Adipose tissue (tissue), 3 donors: ENCODE results near the gene CILP2. TPM values are rescaled to one million over a fixed set of nuclear protein-coding genes. Genes with fewer than 3 reads are reported as not detected.

Experiments used
- H3K27ac ChIP-seq: one replicate; pipeline ENCODE4 v1.5.1; 2013; ENCODE audit warnings: low read depth, low read length
- WGBS, 3 donors: extraction: QIAGEN DNeasy Blood & Tissue Kit; methylation state at CpG; one replicate each; pipeline ENCODE4 v1.1.7; 2013; 5-methylcytosine and 5-hydroxymethylcytosine counted together
- polyA plus RNA-seq, 3 donors: library from polyadenylated mRNA; stranded (reverse); fragments of 200-250 nt; gene quantifications; one replicate each; pipeline ENCODE4 v1.2.3, GENCODE V29; 2013
- donor health status: healthy with polysubstance abuse.
- donor health status: Bipolar disorder and iron deficiency.
- donor health status: healthy.

The CILP2 gene
- polyA plus RNA-seq, 3 donors: 0.03 to 0.49 TPM; not detected in 1

DNA sequence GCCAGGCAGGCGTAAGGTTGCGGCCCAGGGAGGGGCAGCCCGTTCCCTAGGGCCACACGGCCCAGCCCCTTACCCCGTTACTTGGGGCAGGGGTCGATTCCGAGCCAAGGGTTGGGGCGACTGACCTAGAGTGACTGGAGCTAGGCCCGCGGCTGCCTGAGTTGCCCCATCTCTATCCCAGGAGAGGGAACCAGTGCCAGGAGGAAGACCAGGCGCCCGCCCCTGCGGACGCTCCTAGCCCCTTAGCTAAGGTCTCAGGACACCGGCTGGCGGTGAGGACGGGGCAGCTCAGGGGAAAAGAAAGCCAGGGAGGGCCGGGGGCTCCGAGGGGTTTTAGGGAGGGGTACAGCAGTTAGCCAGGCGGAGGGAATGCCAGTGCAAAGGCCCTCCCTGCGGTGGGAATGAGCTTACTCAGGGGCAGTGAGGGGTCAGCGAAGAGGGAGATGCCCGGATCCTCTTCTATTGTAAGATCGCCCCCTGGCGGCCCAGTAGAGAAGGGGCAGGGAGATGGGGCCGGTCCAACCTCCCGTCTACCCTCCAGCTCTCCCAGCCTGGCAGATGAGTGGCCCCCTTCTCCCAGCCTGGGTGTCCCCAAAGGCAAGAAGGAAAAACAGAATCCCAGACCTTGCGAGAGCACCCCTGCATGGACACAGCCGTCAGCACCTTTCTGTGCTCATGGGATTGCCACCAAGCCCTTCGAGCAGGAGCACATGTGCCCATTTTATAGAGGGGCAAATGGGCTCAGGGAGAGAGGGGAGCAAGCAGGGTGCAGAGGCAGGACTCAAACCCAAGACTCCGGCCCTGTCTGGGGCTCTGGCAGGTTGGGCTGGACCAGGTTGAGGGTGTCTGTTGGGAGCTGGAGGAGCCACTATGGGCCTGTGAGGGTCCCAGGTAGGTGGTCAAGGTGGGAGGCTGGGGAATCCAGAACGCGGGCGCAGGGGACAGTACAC lies 16.3 kb downstream of the CILP2 start:
- no peak overlapping the region for H3K27ac ChIP-seq
- 57 to 65% (median 60%) methylated on average over 32 to 34 of the region's 34 CpGs for WGBS, 3 donors

DNA sequence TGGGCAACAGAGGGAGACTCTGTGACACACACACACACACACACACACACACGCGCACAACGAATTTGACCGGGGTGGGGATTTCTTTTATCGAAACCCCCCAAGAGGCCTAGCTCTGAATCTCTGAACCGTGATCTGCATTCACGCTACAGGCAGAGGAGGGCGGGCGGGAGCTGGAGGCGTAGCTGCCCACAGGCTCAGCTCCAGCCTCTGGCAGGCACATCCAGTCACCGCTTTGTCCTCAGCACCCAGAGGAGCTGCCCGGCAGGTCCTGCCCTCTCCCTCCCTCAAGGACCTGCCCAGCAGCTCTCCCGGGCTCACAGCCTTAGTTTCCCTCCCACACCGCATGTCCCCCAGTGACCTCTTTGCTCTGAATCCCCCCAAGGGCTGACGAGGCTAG lies 20.0 kb downstream of the CILP2 start:
- no peak overlapping the region for H3K27ac ChIP-seq
- WGBS, 3 donors: 79 to 84% (median 80%) methylated on average over 15 of the region's 15 CpGs

DNA sequence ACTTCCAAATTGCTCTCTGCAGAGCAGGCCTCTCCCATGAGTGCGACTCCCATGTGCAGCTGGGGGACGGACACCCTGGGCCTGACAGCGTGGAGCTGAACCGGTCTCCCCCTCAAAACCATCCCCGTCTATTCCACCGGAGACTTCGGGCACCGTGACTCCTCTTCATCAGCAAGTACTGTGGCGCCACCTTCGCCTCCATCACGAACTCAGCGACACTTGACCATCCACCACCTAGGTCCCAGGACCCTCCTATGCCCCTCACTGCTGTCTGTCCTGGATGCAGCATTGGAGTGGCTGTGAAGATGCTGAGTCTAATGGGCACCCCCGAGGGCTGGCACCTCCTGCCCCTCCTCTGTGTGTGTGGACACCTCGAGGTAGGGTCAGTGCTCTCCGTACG lies 20.6 kb downstream of the CILP2 start:
- 83 to 93% (median 93%) methylated on average over 16 of the region's 16 CpGs for WGBS, 3 donors
- no peak overlapping the region for H3K27ac ChIP-seq

DNA sequence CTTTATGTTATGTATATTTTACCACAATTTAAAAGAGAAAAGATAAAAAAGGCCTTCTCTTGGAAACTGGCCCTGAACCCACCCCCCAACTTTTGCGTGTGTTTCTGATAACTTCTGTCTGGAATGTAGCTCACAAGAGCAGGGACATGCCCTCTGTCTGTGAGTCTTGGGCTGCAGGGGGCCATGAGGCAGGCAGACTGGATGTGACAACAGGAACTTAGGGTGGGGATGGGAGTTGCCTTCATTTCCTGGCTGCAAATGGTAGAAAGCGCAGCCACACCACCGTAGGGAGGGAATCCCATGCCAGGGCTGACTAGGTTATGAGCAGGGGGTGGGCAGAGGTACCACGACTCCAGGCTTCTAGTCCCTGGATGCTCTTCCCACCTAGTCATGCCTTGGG lies 21.9 kb downstream of the CILP2 start:
- 49 to 64% (median 56%) methylated on average over 4 of the region's 4 CpGs for WGBS, 3 donors
- no peak overlapping the region for H3K27ac ChIP-seq

DNA sequence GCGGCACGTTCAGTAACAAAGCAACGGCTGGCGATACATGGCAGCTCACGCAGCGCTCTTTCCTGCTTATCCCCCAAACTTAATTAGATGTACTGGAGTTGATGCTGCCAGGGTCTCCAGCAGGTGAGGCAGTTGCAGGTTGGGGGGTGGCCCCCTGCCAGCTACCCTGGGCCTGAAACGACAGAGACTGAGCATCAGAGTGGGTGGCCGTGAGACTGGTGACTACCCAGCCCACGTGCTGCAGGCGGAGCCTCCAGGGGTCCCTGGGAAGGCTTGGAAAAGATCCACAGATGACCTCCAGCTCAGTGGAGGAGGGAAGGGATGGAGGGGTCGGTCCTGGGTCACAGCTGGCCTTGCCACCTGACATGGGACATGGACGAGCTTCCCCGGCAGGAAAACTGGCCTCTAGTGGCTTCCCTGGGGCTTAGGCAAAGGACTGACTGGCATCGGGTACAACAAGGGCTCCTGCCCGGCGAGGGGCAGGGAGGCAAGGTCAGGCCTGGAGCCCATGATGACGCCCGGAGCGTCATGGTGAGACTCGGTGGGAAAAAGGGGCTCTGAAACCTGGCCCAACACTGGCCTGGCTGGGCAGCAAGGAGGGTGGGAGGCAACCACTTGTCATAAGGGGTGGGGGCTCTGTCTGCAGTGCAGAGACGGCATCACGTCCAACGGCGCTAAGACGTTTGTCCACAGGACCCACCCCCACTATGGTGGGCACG lies 24.0 kb downstream of the CILP2 start:
- WGBS, 3 donors: 77 to 83% (median 83%) methylated on average over 26 of the region's 26 CpGs
- H3K27ac ChIP-seq: no peak overlapping the region

DNA sequence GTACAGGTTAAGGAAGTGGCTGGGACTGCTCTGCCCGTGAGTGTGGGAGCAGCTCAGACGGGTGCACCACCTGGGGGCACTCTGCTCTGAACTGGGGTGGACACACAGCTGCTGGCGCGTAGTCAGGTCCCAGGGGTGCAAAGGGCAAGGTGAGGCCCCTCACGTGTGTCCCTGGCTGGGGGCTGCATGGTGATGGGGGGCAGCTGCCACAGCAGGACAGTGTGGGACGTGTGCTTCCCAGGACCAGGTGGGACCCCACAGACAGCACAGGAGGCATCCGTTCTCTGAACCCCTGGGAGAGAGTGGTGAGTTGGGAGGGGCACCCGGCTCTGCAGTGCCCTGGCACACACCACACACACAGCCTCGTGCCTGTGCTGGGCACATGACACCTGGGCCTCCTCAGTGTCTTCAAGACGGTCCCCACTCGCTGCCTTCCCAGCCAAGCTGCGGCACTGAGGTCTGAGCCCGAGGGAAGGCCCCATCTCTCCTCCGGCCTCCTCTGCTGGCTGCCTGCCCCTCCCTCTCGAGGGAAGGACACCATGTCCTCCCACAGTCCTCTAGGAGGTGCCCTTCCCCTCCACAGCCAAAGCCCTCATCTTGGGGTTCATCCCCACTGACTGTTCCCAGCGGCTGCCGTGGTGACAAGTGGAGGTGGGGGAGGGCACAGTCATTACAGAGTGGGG lies 24.7 kb downstream of the CILP2 start:
- no peak overlapping the region for H3K27ac ChIP-seq
- WGBS, 3 donors: 66 to 82% (median 70%) methylated on average over 15 to 17 of the region's 17 CpGs

DNA sequence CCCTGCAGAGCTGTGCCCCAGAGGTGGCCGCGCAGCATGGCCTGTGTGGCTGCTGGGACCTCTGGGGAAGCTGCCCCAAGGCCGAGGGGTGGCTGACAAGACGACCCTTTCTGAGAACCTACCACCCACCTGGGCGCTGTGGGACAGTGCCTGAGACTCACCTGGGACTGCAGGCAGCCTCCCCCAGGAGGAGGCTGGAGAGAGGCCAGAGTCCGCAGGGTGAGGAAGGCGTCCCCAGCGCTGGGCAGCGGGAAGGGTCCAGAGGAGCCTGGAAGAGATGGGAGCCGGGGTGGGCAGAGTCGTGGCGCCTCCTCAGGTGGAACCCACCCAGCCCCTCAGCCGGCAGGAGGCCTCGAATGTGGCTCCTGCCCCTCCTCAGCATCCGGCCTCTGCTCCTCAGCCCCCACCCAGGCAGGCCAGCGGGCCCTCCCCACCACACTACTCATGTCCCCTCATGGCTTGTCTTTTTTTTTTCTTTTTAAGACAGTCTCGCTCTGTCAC lies 25.3 kb downstream of the CILP2 start:
- no peak overlapping the region for H3K27ac ChIP-seq
- 86 to 95% (median 91%) methylated on average over 16 to 17 of the region's 17 CpGs for WGBS, 3 donors

DNA sequence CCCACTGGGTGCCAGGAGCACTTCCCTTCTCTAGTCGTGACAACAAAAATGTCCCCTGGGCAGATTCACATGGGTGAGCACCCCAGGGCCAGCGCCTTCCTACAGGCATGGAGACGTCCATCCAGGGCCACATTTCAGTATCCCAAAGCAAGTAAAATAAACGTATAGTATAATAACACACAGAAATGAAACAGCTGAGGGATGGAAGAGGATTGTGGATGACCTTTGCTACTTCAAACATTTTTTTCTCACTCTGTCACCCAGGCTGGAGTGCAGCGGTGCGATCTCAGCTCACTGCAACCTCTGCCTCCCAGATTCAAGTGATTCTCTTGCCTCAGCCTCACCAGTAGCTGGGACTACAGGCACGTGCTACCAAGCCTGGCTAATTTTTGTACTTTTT lies 28.2 kb downstream of the CILP2 start:
- 70 to 81% (median 75%) methylated on average over 7 of the region's 7 CpGs for WGBS, 3 donors
- no peak overlapping the region for H3K27ac ChIP-seq

DNA sequence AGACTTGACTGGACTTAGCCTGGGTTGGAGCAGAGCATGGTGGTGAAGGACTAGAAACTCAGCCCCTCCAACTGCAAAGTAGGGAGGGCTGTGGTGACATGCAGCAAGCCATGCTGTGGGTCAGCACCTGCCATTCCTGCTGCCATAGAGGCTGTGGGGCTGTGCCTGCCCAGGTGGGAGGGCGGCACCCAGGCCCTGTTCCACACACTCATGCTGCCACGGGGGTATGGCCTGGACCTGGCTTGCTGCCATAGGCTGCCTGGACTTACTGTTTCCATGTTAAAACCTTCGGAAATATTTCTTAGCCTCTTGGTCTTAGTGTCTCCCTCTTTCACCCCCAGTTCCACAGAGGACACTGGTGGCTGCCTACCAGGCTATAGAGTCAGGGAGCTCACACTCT lies 29.3 kb downstream of the CILP2 start:
- H3K27ac ChIP-seq: no peak overlapping the region
- 77 to 88% (median 80%) methylated on average over 3 of the region's 3 CpGs for WGBS, 3 donors

DNA sequence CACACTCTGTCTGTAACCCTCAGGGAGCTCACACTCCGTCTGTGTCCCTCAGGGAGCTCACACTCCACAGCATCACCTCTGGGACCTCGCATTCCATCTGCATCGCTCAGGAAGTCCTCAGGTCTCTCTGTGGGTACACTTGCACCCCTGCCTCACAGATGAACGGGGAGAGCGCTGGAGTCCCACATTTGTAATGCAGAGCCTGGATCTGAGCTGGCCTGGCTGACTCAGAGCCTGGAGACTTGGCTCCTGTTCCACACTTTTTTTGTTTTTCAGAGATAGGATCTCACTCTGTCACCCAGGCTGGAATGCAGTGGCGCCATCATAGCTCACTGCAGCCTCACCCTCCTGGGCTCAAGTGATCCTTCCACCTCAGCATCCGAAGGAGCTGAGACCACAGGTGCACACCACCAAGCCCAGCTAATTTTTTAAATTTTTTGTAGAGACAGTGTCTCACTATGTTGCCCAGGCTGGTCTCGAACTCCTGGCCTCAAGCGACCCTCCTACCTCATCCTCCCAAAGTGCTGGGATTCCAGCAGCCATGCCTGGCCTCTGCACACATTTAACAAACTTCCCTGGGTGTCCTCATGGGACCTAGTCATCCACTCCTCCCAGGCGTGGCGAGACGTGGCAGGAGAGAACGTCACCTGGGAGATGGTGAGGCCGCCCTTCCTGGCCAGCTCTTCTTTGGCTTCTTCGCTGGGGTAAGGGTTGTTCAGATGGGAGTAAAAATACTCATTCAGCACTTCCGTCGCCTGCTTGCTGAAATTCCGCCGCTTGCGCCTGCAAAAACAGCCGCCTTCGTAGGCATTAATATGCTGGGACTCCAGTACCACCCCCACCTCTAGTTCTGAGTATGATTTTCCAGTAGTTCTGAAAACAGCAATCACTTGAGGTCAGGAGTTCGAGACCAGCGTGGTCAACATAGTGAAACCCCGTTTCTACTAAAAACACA lies 31.0 kb downstream of the CILP2 start:
- H3K27ac ChIP-seq: no peak overlapping the region
- WGBS, 3 donors: 87 to 90% (median 88%) methylated on average over 25 of the region's 25 CpGs

DNA sequence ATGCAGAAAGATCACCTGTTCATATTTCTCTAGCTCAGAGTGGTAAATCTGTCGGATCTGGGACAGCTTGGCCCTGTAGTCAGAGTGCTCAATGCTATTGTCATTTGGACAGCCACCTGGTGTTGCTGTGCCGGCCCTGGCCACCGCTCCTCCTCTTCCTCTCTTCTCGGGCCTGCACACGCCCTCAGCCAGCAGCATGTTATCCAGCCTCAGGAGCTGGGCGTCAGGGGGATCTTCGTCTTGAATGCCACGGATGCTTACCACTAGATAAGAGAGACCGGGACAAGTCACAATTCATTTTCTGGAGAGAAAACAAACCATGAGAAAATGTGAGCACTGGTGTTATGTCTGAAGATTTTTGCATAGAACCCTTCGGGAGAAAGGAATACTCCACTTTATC lies 32.5 kb downstream of the CILP2 start:
- no peak overlapping the region for H3K27ac ChIP-seq
- 74 to 87% (median 84%) methylated on average over 10 of the region's 10 CpGs for WGBS, 3 donors

DNA sequence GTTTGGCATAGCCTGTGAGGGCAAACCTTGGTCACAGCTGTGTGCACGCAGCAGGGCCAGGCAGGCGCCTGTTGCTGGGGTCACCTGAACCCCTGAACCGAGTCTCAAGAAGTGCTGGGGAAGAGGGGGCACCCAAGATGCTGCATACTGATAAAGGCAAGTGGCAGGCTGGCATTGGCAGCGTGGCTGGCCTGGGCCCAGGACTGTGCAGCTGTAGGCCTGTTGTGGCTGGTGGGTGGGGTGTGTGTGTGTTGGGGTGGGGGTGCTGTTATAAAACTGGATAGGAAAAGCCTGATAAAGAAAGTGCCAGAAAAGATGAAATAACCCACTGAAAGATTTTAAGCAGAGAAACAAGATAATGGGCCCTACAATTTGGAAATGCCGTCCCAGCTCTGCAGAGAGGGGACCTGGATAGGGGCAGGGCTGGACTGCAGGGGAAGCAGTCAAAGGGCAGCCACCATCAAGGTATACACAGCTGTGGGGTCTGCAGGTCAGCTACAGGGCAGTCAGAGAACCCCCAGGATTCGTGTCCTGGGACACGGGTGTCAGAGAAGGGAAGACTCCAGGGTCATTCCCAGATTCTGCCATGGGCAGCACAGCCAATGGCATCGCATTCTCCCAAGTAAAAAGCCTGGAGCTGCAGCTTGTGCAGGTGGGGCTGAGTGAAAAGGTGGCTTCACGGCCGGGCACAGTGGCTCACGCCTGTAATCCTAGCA lies 33.2 kb downstream of the CILP2 start:
- 73 to 94% (median 89%) methylated on average over 10 to 11 of the region's 11 CpGs for WGBS, 3 donors
- no peak overlapping the region for H3K27ac ChIP-seq

DNA sequence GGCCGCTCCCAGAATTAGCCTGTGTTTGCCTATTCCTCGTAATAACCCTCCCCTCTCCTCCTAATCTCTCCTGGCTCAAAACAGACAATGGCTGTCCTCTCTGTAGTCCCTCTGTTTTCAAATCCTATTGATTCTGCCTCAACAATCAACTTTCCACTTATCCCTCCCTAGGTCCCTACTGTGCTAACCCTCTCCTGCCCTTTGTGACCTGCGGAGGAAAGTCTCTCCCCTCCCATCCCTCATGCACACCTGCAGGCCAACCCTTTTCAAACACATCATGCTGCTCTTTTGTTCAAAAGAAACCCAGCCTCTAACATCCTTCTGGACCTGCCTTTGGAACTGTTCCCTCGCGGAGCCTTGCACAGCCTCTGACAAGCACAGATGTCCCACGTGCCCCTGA lies 37.3 kb downstream of the CILP2 start:
- H3K27ac ChIP-seq: no peak overlapping the region
- WGBS, 3 donors: 62 to 79% (median 78%) methylated on average over 6 of the region's 6 CpGs

DNA sequence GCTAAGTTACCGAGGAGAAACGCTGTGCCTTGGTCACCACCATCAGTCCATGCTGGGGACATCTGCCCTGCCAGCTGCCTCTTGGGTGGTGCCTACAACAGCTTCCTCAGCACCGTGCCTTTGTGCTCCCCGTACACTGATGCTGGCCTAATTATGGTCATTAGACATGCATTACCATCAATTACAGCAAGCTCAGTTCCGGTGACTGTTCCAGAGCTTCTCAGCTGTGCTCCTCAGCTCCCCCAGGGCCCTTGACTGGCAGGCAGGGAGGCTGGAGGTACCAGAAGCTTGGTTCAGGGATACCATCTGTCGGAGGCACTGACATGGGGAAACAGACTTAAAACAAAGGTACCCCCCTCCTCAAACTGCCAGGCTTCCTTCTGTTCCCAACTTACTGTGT lies 40.2 kb downstream of the CILP2 start:
- H3K27ac ChIP-seq: no peak overlapping the region
- WGBS, 3 donors: 79 to 90% (median 84%) methylated on average over 6 of the region's 6 CpGs

DNA sequence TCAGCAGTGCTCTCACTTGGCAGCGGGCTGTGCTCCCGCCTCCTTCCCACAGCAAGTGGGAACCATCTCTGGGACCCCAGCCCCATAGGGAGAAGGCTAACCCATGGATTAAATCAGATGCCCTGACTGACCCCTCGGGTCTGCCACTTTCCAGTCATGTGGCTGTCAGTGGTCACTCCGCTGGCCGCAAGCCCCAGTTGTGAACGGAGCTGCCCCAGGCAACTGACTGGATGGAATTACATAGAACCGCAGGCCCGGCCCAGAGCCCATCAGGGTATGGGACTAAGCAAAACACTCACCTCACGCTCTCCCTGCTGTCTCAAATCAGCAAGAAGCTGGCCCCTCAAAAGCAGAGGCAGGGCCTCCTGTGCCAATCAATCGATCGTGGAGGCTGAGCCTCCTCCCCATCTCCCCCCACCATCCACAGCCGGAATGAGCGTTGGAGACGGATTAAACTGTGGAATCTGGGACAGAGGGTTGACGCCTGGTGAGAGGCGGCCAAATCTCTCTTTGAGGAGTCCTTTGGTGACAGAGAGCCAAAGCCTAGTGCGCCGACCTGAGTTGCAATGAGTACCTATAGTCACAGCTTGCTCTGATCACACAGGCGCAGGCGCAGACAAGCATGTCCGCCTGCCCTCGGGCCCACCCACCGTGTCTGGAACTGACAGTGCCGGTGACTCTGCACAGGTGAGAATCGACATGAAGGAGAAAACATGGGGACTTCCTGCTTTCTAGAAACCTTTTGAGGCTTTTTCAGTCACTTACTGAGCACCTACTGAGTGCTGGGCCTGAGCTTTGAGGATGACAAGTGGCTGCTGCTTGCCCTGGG lies 41.7 kb downstream of the CILP2 start:
- no peak overlapping the region for H3K27ac ChIP-seq
- 79 to 90% (median 88%) methylated on average over 25 of the region's 25 CpGs for WGBS, 3 donors

DNA sequence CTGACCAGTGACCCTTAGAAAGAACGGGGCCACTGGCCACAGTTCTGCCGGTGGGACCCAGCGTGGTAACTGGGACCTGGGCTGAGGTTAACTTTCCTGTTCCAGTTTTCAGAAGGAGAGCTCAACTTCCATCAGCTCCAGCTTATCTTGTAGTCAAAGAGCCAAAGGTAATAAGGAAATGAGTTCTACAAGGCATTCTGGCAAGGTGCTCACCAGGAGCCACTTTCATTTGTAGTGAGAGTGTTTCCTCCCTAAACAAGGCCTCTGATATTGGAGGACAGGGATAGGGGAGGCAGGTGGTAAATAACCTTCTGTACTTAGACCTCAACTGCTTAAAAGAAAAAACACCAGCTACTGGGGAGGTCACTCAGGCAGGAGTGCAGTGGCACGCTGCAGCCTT lies 42.4 kb downstream of the CILP2 start:
- no peak overlapping the region for H3K27ac ChIP-seq
- 91 to 96% (median 94%) methylated on average over 4 of the region's 4 CpGs for WGBS, 3 donors
